Measurements from ENCODE around the gene THSD4. TPM values are rescaled to one million over a fixed set of nuclear protein-coding genes. Genes with fewer than 3 reads are reported as not detected.

The THSD4 gene
- total RNA-seq, 2 experiments from 2014 or later = not detected

GRCh38 chr15:71626596-71627088, 511.4 kb downstream of the THSD4 start:
- CTCF ChIA-PET = no interaction called here
- TF ChIP-seq, protein P1, sequence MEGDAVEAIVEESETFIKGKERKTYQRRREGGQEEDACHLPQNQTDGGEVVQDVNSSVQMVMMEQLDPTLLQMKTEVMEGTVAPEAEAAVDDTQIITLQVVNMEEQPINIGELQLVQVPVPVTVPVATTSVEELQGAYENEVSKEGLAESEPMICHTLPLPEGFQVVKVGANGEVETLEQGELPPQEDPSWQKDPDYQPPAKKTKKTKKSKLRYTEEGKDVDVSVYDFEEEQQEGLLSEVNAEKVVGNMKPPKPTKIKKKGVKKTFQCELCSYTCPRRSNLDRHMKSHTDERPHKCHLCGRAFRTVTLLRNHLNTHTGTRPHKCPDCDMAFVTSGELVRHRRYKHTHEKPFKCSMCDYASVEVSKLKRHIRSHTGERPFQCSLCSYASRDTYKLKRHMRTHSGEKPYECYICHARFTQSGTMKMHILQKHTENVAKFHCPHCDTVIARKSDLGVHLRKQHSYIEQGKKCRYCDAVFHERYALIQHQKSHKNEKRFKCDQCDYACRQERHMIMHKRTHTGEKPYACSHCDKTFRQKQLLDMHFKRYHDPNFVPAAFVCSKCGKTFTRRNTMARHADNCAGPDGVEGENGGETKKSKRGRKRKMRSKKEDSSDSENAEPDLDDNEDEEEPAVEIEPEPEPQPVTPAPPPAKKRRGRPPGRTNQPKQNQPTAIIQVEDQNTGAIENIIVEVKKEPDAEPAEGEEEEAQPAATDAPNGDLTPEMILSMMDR (IDR thresholded peaks at IDR 0.05) = no peak
- no peaks in the 10 kb centered on the region for H3K36me3 Mint-ChIP-seq (ENCODE audit: low read depth)
- Histone ChIP-seq H3K36me3 (ENCODE audit: insufficient read depth, low read length) (no peaks in the 10 kb centered on the region), H3K4me3 (ENCODE audit: low read length) (no peak overlapping the region), H3K4me1 (ENCODE audit: insufficient read depth, low read length) (no peaks in the 10 kb centered on the region), H3K27ac (ENCODE audit: low read depth in 1 of 2, low read length in 2 of 2) (no peak overlapping the region), H3K27me3 (ENCODE audit: control insufficient read depth in 1 of 2, insufficient read depth in 2 of 2, low read length in 2 of 2) (peaks cover 0 to 7% of the 10 kb centered on the region in 2 experiments), H3K9me3 (ENCODE audit: control insufficient read depth in 1 of 2, insufficient read depth in 1 of 2, low read length in 2 of 2) (no peaks in the 10 kb centered on the region)
- ATAC-seq (ENCODE audit: poor library complexity) (no peak), DNase-seq (no peak)
- H3K27me3 Mint-ChIP-seq = peaks cover 63% of the 10 kb centered on the region
- POLR2A ChIA-PET = no interaction called here
- no peaks in the 10 kb centered on the region for H3K4me1 Mint-ChIP-seq (ENCODE audit: low read depth)
- no peaks in the 10 kb centered on the region for H3K9me3 Mint-ChIP-seq
- no peak overlapping the region for H3K27ac Mint-ChIP-seq
- intact Hi-C loops (cut with DNase I, micrococcal nuclease) = no loop called here
- H3K4me3 Mint-ChIP-seq = no peak overlapping the region

- Mint-ChIP-seq H3K27ac (no peak overlapping the region), H3K9me3 (no peaks in the 10 kb centered on the region), H3K27me3 (peaks cover 60% of the 10 kb centered on the region), H3K4me3 (no peak overlapping the region), H3K36me3 (ENCODE audit: low read depth) (no peaks in the 10 kb centered on the region), H3K4me1 (ENCODE audit: low read depth) (no peaks in the 10 kb centered on the region)
- Histone ChIP-seq H3K36me3 (ENCODE audit: insufficient read depth, low read length) (no peaks in the 10 kb centered on the region), H3K9me3 (ENCODE audit: control insufficient read depth in 1 of 2, insufficient read depth in 1 of 2, low read length in 2 of 2) (no peaks in the 10 kb centered on the region), H3K27ac (ENCODE audit: low read depth in 1 of 2, low read length in 2 of 2) (no peak overlapping the region), H3K27me3 (ENCODE audit: control insufficient read depth in 1 of 2, insufficient read depth in 2 of 2, low read length in 2 of 2) (peaks cover 2 to 7% of the 10 kb centered on the region in 2 experiments), H3K4me3 (ENCODE audit: low read length) (no peak overlapping the region), H3K4me1 (ENCODE audit: insufficient read depth, low read length) (no peaks in the 10 kb centered on the region)
- intact Hi-C loops (cut with DNase I, micrococcal nuclease) = no loop called here
- POLR2A ChIA-PET = no interaction called here
- CTCF ChIA-PET = no interaction called here
- DNase-seq = no peak
- TF ChIP-seq, protein P1 (IDR thresholded peaks at IDR 0.05) = no peak
- no peak for ATAC-seq (ENCODE audit: poor library complexity)
Measured at GRCh38 chr15:71627188-71627587, 511.9 kb downstream of the THSD4 start.

GRCh38 chr15:71627604-71628003, 512.3 kb downstream of the THSD4 start:
- Mint-ChIP-seq H3K27me3 (peaks cover 60% of the 10 kb centered on the region), H3K27ac (no peak overlapping the region), H3K4me1 (ENCODE audit: low read depth) (no peaks in the 10 kb centered on the region), H3K4me3 (no peak overlapping the region), H3K9me3 (no peaks in the 10 kb centered on the region), H3K36me3 (ENCODE audit: low read depth) (no peaks in the 10 kb centered on the region)
- H3K36me3 ChIP-seq (ENCODE audit: insufficient read depth, low read length) = no peaks in the 10 kb centered on the region
- H3K4me3 ChIP-seq (ENCODE audit: low read length) = no peak overlapping the region
- H3K27me3 ChIP-seq (ENCODE audit: control insufficient read depth in 1 of 2, insufficient read depth in 2 of 2, low read length in 2 of 2) = peaks cover 3 to 4% of the 10 kb centered on the region in 2 experiments
- DNase-seq (no peak), ATAC-seq (ENCODE audit: poor library complexity) (no peak)
- intact Hi-C loops (cut with DNase I, micrococcal nuclease) = no loop called here
- H3K9me3 ChIP-seq (ENCODE audit: control insufficient read depth in 1 of 2, insufficient read depth in 1 of 2, low read length in 2 of 2) = no peaks in the 10 kb centered on the region
- TF ChIP-seq, protein P1 (IDR thresholded peaks at IDR 0.05) = no peak
- ChIA-PET POLR2A (no interaction called here), CTCF (no interaction called here)
- no peaks in the 10 kb centered on the region for H3K4me1 ChIP-seq (ENCODE audit: insufficient read depth, low read length)
- H3K27ac ChIP-seq (ENCODE audit: low read depth in 1 of 2, low read length in 2 of 2) = no peak overlapping the region

All from CD4-positive, alpha-beta T cell (primary cell).